SIG-M5 treated with dmso at 0.1 percent for 504 hours (cell line): ENCODE measurements around the gene GGA3.
"Not testable (repeated sequence)": the region's sequence is repeated elsewhere in the genome, so short reads cannot be mapped to it uniquely, and the experiment has no call there.

ENCODE experiments used
- DNase-seq: peaks from one replicate; lab custom pipeline; 2025; ENCODE audit not compliant: unreplicated experiment; lab: John Stamatoyannopoulos, UW

The GGA3 gene

GRCh38 chr17:75272848-75273184 lies 11.4 kb upstream of the GGA3 start:
- no peak for DNase-seq

DNA sequence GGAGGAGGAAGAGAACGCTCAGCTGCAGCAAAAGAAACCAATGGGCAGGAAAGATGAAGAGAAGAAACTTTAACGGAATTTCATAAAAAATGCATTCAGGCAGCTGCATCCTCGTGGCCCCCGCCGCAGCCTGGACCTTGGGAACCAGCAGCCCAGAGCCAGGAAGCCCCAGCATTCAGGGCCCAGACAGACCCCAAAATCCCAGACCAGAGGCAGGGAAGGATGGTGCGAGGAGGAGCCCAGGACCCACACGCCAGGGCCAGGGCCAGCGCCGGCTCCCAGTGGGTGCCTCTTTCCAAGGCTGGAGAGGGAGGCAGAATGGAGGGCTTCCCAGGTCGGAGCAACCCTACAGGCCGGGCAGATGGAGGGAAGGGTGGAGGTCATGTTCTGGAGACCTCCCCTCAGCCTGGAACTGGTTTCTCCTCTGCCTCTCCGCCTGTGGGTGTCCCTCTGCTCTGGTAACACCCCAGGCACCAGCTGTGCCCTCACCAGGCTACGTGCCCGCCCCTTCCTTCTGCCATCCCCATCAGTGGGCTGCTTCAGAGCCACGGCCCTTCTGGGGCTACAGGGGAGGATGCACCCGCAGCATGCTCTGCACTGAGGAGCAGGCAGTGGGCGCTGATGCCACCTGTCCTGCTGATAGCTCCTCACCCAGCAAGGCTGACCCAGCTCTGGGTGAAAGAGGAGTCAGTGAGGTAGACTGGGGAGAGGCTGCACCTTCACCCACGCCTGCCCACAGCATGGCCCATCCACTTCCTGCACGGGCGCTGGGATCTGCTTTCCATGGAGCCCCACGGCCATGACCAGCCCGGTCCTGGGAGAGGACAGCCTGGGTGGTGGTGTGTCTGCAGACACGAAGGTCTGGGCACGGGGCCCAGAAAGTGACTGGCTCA lies 10.8 kb upstream of the GGA3 start:
- no peak for DNase-seq

- peak; percentile 73 for DNase-seq
These were observed 10.0 kb upstream of the GGA3 start for GRCh38 chr17:75271233-75271954.

GRCh38 chr17:75270966-75271232 lies 9.5 kb upstream of the GGA3 start, which contains the start of gene MIF4GD:
MIF4GD (minus strand) TSS chr17:75271231; CDS start chr17:75270195, 1,036 bp downstream.
- DNase-seq = no peak

DNA sequence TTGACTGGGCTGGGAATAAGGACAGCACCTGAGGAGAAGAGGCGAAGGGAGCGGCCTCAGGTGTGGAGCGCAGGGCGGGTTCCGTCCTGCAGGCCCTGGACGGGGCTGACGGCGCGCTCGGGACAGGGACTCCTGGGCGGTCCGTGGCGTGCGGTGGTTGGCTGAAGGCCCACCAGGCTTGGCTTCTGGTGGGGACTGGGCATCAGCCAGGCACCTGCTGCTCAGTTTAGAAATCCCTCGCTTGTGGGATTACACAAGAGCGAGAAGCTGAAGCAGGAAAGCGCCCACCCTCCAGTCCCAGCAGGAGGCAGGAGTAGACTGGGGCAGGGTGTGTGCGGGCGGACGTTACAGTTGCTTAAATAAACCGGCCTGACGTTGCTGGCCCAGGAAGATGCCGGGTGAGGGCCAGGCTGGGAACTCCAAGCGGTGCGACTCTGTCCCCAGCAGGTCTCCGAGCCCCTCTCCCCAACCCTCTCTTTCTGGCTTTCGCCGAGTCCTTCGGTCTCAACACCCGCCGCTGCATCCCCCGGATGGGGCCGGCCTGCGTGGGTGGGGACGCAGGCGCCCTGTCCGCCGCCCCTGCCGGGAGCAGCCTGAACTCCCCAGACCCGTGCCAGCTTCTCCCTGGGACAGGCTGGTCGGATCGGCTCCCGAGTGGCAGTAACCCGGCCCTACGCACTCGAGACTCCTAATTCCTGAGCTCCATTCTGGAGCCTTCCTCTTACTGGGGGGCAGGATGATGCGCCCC lies 9.0 kb upstream of the GGA3 start:
- peak; percentile 95 for DNase-seq

DNA sequence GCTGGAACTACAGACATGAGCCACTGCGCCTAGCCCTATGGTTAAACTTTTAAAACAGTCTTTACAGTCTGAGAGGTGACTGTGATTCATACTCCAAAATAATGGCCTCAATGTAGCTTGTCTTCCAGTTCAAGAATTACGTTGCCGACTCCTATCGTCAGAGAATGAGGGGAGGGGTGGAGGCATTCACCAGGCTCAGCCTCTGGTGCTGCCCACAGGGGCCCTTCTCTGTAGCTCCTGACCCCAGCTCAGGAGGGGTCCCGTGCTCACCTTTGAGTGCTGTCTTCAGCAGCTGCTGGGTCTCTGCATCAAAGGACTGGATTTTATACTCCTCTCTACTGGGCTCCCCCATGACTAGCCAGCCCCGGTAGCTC lies 8.4 kb upstream of the GGA3 start:
- DNase-seq = no peak

- no peak for DNase-seq
These were observed 6.2 kb upstream of the GGA3 start for GRCh38 chr17:75267411-75268232.

DNA sequence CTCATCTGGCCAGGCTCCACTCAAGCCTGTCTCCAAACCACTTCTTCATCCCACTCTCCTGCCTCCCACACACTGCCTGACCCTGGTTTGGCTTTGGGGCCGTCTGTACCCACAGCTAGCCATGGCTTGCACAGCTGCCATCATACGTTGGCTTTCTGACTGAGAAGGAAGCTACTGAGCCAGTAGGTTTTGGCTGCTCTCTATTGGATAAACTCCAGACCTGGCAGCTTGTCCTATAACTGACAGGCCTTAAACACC lies 5.7 kb upstream of the GGA3 start:
- DNase-seq = peak; percentile 47

- no peak for DNase-seq
These were observed 5.1 kb upstream of the GGA3 start for GRCh38 chr17:75266316-75267152.

GRCh38 chr17:75265614-75266315 lies 4.4 kb upstream of the GGA3 start:
- DNase-seq = no peak

- DNase-seq = no peak
These were observed 1.6 kb upstream of the GGA3 start for GRCh38 chr17:75263055-75263454.

DNA sequence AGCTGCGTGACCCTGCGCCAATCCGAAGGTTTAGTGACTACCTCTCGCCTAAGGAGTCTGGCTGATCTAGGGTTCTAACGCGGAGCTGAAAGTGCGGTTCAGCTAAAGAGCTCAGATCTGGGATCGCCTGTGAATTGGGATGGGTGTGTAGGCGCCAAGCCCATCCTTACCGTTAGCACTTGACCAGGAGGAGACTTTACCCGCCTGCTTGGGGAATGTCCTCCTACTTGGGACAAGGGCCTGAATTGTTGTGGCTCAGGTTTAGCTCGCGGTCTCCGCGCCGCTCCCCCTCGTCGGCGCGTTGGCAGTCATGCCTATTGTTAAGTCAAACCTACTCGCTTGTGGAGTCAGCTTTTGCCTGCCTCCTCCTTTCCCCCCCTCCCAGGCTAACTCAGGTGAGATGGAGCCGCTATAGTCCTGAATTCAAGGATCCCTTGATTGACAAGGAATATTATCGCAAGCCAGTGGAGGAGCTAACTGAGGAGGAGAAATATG lies 753 bp upstream of the GGA3 start:
- no peak for DNase-seq

GRCh38 chr17:75260641-75261335 lies 618 bp downstream of the GGA3 start:
- no peak for DNase-seq

GRCh38 chr17:75257228-75257627 lies 4.2 kb downstream of the GGA3 start:
- DNase-seq = not testable (repeated sequence)

- DNase-seq = not testable (repeated sequence)
These were observed 5.3 kb downstream of the GGA3 start for GRCh38 chr17:75255954-75256698.

GRCh38 chr17:75252039-75252816 lies 9.2 kb downstream of the GGA3 start:
- DNase-seq = no peak

- no peak for DNase-seq
These were observed 11.4 kb downstream of the GGA3 start for GRCh38 chr17:75250009-75250471.
